MG63 (cell line): ENCODE results near the gene UVSSA. TPM values are rescaled to one million over a fixed set of nuclear protein-coding genes. Genes with fewer than 3 reads are reported as not detected.
A peak's percentile ranks its signal among the peaks of the same experiment; 100 is the strongest.

Source experiments
- DNase-seq: peaks from one replicate; pipeline ENCODE4 v3.0.0-alpha.2; 2020
- H3K27me3 ChIP-seq: fragments of 250-450 bp; sonication (Bioruptor Pico); 2 replicates; pipeline ENCODE4 v1.5.1; 2020; ENCODE audit warnings: mild to moderate bottlenecking, moderate library complexity
- H3K36me3 ChIP-seq: fragments of 250-450 bp; sonication (Bioruptor Pico); 2 replicates; pipeline ENCODE4 v1.5.1; 2020; ENCODE audit warnings: mild to moderate bottlenecking, moderate library complexity
- H3K4me3 ChIP-seq: fragments of 250-450 bp; sonication (Bioruptor Pico); 2 replicates; pipeline ENCODE4 v1.5.1; 2020; ENCODE audit warnings: mild to moderate bottlenecking, moderate library complexity
- H3K9me3 ChIP-seq: fragments of 250-450 bp; sonication (Bioruptor Pico); 2 replicates; pipeline ENCODE4 v1.5.1; 2020; ENCODE audit warnings: mild to moderate bottlenecking, moderate library complexity
- total RNA-seq: library from RNA; depleted of rRNA; stranded (reverse); fragments of >200 nt; shearing (Covaris generic); gene quantifications from 2 replicates; pipeline ENCODE4 v1.2.3, GENCODE V29; 2014; ENCODE audit warnings: low replicate concordance

UVSSA gene
- total RNA-seq, 1 experiment from 2014 or later: 1.2 TPM

DNA sequence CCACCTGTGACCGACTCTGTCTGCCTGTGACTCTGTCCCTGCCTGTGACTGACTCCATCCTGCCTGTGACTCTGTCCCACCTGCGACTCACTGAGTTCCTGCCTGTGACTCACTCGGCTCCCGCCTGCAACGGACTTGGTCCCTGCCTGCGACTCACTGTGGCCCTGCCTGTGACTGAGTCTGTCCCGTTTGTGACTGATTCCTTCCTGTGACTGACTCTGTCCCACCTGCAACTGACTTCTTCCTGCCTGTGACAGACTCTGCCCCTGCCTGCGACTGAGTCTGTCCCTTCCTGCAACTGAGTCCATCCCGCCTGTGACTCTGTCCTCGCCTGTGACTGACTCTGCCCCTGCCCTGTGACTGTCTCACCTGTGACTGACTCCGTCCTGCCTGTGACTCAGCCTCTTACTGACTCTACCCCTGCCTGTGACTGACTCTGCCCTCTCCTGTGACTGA lies 9.6 kb upstream of the UVSSA start:
- Histone ChIP-seq H3K27me3 (no peaks in the 10 kb centered on the region), H3K36me3 (peaks cover 31% of the 10 kb centered on the region), H3K4me3 (no peak overlapping the region), H3K9me3 (no peaks in the 10 kb centered on the region)
- DNase-seq: no peak

DNA sequence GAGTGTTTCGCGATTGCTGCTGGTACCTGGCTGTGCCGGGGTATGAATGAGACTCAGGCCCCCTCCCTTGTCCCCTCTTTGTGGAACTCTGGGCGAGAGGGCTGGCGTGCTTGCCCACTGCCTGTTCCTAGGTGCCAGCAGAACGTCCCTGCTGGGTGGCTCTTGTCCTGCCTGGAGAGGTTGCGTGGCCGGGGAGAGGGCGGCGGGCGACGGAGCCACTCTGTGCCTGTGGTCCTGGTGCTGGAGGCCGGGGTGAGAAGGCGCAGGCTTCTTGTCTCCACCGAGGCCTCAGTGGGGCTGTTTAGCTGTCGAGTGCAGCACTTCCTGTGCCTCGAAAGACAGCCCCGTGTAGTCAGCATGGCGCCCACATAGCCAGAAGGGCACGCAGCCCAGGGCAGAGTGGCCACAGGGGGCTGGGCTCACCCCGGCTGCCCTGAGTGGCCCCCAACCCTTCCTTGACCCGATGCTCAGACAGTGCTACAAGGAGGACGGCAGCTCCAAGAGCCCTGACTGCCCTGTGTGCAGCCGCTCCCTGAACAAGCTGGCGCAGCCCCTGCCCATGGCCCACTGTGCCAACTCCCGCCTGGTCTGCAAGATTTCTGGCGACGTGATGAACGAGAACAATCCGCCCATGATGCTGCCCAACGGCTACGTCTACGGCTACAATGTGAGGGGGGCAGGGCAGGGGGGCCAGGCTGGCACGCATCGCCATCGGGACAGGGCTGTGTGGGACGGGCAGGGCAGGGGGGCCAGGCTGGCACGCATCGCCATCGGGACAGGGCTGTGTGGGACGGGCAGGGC lies 8.9 kb upstream of the UVSSA start:
- peaks cover 31% of the 10 kb centered on the region for H3K36me3 ChIP-seq
- H3K9me3 ChIP-seq: no peaks in the 10 kb centered on the region
- DNase-seq: no peak
- H3K27me3 ChIP-seq: no peaks in the 10 kb centered on the region
- no peak overlapping the region for H3K4me3 ChIP-seq

DNA sequence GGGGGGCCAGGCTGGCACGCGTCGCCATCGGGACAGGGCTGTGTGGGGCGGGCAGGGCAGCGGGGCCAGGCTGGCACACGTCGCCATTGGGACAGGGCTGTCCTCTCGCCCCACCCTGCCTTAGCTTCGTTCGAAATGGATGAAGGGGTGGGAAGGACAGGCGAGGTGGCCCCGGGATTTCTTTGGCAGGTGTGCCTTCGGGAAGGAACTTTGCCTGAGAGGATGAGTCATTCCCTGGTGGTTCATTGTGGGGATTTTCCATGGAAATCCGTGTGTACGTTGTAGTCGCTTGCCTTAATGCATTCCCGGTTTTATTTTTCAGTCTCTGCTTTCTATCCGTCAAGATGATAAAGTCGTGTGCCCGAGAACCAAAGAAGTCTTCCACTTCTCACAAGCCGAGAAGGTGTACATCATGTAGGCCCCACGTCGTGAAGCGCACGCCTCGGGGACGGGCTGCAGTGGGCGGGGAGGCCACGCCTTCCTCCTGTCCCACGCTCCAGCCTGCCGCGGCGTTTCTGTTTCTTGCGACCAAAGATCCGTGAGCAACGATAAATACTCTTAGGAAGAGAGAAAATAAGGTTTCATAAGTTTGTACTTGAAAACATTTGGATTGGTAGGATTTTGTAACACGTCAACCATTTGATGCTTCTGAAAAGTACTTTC lies 8.1 kb upstream of the UVSSA start:
- Histone ChIP-seq H3K27me3 (no peaks in the 10 kb centered on the region), H3K4me3 (no peak overlapping the region), H3K36me3 (peaks cover 31% of the 10 kb centered on the region), H3K9me3 (no peaks in the 10 kb centered on the region)
- no peak for DNase-seq

DNA sequence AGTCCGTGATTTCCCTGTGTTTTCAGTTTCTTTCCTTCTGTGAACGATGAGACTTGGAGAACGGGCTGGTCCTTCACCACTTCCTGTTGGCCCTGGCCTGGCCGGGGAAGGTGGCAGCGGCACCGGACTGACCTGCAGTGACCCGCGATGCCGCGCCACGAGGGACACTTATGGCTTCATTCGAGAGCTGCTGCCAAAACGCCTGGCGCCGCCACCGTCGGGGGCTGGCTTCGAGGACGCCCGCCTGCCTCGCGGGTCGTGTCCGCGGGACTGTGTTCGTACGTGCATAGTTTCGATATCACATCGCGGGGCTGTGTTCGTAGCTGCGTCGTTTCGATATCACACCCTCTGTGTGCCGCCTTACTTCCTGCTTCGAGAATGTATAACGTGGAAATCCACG lies 7.5 kb upstream of the UVSSA start:
- peaks cover 28% of the 10 kb centered on the region for H3K36me3 ChIP-seq
- H3K4me3 ChIP-seq: no peak overlapping the region
- no peaks in the 10 kb centered on the region for H3K9me3 ChIP-seq

DNA sequence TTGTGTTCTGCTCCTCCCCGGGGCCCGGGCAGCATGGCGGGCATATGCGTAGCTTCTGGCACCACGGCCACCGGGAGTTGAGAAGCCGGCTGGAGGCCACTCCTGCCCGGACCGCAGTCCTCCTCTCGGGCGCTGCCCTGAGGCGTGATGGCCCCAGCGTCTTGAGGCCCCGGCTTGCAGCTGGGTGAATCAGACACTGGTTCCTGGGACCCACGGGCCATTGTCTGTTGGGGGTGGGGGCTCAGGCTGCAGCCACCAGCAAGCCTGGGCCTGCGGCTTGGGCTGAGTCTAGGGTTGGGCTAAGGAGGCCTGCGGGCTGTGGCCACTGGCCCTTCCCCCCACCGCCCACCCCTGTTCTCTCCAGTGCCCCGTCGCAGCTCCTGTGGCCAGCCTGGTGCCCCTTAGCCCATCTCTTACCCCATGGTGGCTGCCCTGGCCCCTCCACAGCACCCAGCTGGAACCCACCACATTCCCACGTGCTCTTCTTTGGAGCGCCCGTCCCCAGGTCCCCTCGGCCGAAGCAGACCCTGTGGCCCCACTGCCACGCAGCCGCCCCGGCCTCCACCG lies 6.7 kb upstream of the UVSSA start:
- Histone ChIP-seq H3K9me3 (no peaks in the 10 kb centered on the region), H3K36me3 (peaks cover 26% of the 10 kb centered on the region), H3K27me3 (no peaks in the 10 kb centered on the region), H3K4me3 (no peak overlapping the region)
- no peak for DNase-seq

More for the DNA sequence above, 7.5 kb upstream of the UVSSA start:
- no peak for DNase-seq
- no peaks in the 10 kb centered on the region for H3K27me3 ChIP-seq

DNA sequence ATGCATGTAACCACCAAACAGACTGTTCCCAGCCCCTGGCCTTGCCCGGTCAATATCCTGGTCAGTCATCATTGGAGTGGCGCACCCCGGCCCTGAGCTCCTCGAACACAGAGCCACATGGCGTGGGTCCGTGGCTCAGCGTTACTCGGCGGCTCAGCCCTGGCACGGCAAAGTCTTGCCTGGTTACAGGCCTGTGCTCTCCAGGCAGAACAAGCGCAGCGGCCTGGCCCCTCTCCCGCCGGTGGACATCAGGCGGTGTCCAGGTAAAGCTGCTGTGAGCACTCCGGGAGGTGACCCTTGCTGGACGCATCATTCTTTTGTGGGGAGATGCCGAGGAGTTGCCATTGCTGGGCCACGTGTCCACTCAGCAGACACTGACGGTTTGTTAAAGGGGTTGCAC lies 6.1 kb upstream of the UVSSA start:
- Histone ChIP-seq H3K27me3 (no peaks in the 10 kb centered on the region), H3K9me3 (no peaks in the 10 kb centered on the region), H3K4me3 (no peak overlapping the region), H3K36me3 (peaks cover 26% of the 10 kb centered on the region)
- no peak for DNase-seq

DNA sequence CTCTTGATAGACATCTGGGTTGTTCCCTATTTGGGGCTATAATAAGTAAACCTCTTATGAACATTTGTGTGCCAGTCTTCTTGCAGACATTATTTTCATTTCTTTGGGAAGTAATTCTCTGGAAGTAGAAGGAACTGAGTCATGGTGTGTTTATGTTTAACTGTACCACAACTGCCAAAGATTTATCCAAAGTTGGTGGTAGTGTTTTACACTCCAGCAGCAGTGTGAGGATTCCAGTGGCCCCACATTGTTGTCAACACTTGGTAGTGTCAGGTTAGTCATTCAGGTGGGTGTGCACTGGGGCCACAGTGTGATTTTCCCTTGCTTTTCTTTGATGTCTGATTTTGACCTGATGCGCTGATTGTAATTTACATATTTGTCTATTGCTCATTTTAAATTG lies 5.0 kb upstream of the UVSSA start:
- Histone ChIP-seq H3K4me3 (no peak overlapping the region), H3K9me3 (no peaks in the 10 kb centered on the region), H3K27me3 (no peaks in the 10 kb centered on the region), H3K36me3 (peaks cover 24% of the 10 kb centered on the region)
- no peak for DNase-seq

DNA sequence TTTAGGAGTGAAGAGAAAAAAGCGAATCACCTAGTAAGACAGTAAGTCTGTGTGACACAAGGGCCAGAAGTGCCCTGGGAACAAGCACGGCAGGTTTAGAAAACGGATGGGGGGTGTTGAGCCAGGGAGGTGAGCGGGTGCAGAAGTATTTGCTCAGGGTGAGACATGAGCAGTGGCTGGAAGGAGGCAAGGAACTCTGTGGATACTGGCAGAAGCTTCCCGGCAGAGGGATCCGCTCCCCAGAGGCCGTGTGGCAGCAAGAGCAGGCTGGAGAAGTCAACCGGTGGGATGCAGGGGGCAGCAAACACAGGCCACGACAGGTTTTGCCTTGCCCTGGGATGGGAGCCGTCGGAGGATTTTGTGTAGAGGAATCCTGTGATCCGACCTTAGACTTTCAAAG lies 2.3 kb upstream of the UVSSA start:
- H3K27me3 ChIP-seq: no peaks in the 10 kb centered on the region
- H3K9me3 ChIP-seq: no peaks in the 10 kb centered on the region
- H3K36me3 ChIP-seq: peaks cover 14% of the 10 kb centered on the region
- no peak for DNase-seq
- no peak overlapping the region for H3K4me3 ChIP-seq

DNA sequence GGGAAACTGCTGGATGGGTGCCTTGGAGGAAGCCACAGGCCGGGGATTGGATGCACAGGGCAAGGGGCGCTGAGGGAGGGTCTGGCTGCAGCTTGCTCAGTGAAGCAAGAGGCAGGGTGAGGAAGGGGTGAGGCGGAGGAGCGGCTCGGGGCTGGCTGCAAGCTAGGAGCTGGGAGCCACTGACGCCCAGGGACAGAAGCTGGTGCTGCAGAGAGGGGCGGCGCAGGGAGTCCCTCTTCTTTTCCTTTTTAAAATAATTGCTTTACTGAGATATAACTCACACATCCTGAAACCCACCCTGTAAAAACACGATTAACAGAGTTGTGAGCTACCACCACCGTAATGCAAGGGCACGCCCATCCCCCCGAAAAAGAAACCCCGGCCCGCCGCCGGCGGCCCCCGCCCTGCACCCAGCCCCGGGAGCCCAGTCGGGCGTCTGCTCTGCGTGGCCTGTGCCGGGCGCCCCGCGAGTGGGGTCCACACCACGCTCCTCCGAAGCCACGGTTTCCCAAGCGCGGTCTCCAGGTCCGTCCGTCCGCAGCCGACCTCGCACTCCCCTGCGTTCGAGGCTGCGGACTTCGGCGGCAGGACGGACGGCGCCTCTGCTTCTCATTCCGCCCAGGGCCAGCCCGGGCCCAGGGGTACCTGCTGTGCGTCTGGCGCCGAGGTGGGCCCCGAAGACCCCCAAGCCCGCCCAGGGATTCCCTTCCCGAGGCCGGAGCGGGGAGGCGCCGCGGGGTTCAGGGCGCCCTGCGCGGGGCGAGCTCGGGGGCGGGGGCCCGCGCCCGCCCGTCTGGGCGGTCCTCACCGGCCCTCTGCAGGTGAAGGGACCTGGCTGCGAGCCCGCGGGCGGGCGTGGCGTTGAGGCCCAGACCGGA lies 866 bp upstream of the UVSSA start:
- no peaks in the 10 kb centered on the region for H3K27me3 ChIP-seq
- peak; percentile 39 for DNase-seq
- H3K9me3 ChIP-seq: no peaks in the 10 kb centered on the region
- H3K36me3 ChIP-seq: peaks cover 5% of the 10 kb centered on the region
- H3K4me3 ChIP-seq: peak overlapping the region; percentile 70

DNA sequence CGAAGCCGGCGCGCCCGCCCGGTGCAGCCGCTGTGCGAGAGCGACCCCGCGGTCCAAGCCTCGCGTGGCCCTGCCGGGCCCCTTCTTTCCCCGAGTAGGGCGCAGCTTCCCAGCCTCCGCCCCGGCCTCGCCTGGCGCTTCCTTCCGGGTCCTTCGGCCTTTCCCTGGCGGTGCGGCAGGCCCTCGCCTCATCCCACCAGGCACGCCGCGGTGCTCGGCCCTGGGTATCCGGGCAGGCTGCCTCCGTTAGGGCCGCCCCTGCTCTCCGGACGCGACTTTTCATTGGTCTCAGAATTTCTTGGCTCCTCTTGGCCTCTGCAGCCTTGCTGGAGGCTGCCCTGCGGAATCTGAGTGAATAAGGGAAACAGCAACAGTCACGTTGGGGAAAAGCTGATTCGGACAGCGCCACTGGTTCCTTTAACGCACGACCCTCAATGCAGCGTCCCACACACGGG lies 429 bp downstream of the UVSSA start:
- no peaks in the 10 kb centered on the region for H3K36me3 ChIP-seq
- DNase-seq: peak; percentile 73
- no peaks in the 10 kb centered on the region for H3K9me3 ChIP-seq
- H3K27me3 ChIP-seq: no peaks in the 10 kb centered on the region
- peak overlapping the region; percentile 63 for H3K4me3 ChIP-seq

DNA sequence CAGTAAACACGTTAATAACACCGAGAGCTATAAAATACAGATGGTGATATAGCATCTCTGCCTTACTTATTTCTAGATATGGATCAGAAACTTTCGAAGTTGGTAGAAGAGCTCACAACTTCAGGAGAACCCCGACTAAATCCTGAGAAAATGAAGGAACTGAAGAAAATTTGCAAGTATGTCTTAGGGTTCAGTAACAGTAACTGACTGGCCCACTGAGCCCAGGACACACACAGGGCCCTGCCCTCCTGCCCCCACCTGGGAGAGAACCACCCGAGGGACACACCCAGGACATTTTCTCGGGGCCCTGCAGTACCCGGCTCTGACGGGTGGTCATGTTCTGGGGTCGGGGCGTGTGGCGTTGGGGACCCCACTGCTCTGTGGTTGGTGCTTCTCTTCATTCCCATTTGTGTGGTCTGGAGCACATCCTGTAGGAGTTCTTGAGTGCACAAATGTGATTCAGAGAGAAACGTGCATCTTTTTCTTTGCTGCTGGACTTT lies 1.1 kb downstream of the UVSSA start:
- no peaks in the 10 kb centered on the region for H3K36me3 ChIP-seq
- DNase-seq: no peak
- peak overlapping the region; percentile 63 for H3K4me3 ChIP-seq
- no peaks in the 10 kb centered on the region for H3K9me3 ChIP-seq
- no peaks in the 10 kb centered on the region for H3K27me3 ChIP-seq

DNA sequence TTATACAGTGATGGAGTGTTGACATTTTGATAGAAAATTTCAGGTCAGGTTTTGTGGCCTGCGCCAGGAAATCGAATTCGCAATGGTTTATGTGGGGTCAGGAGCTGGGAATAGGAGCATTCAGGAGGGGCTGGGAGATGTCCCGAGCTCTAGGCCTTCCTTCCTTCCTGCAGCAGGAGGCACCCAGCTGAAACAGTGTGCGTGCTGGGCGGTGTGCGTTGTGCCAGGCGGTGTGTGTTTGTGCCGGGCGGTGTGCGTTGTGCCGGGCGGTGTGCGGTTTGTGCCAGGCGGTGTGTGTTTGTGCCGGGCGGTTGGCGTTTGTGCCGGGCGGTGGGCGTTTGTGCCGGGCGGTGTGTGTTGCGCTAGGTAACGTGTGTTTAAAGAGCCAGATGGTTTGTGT lies 1.7 kb downstream of the UVSSA start:
- no peak for DNase-seq

DNA sequence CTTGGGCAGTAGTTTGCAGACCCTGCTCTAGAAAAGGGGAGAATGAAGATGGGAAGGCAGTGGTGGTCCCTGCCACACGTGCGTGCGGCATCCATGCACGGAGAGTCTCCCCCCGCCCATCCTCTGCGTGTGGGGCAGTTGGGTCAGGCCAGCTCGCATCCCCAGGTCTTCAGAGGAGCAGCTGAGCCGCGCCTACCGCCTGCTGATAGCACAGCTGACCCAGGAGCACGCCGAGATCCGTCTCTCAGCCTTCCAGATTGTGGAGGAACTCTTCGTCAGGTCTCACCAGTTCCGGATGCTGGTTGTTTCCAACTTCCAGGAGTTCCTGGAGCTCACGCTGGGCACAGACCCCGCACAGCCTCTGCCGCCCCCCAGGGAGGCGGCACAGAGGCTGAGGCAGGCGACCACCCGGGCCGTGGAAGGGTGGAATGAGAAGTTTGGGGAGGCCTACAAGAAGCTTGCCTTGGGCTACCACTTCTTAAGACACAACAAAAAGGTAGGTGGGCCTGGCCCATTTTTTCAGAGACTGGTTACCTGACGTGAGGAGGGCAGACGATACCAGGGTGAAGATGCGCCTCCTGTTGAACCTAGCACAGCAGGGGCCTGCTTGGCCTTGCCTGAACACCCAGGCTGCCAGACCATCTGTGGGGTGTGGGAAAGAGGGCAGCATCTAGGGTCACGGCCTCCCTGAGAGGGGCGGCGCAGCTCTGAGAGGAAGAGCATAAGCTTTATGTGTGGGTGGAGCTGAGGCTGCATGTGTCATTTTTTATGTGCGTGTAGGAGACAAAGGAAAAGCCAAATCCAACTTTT lies 2.6 kb downstream of the UVSSA start:
- Histone ChIP-seq H3K27me3 (no peaks in the 10 kb centered on the region), H3K9me3 (no peaks in the 10 kb centered on the region), H3K36me3 (no peaks in the 10 kb centered on the region), H3K4me3 (no peak overlapping the region)
- DNase-seq: no peak

More for the DNA sequence above, 1.7 kb downstream of the UVSSA start:
- no peaks in the 10 kb centered on the region for H3K27me3 ChIP-seq
- no peaks in the 10 kb centered on the region for H3K9me3 ChIP-seq
- no peak overlapping the region for H3K4me3 ChIP-seq
- H3K36me3 ChIP-seq: no peaks in the 10 kb centered on the region

DNA sequence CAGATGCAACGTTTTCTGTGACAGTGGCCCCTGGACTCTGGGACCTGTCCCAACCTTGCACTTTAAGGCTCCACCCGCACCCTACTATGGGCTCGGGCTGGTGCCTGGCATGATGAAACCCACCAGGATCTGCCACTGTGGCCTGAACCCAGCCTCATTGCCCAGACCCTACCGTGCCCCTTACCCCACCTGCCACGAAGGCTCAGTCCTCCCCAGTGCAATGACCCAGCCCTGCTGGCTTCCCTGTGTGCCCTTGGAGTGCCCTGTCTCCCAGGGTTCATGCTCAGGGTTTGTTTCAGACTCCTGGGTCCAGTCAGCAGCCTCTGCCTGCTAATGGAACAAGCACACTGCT lies 3.1 kb downstream of the UVSSA start:
- Histone ChIP-seq H3K27me3 (no peaks in the 10 kb centered on the region), H3K9me3 (no peaks in the 10 kb centered on the region), H3K36me3 (no peaks in the 10 kb centered on the region), H3K4me3 (no peak overlapping the region)
- DNase-seq: no peak

DNA sequence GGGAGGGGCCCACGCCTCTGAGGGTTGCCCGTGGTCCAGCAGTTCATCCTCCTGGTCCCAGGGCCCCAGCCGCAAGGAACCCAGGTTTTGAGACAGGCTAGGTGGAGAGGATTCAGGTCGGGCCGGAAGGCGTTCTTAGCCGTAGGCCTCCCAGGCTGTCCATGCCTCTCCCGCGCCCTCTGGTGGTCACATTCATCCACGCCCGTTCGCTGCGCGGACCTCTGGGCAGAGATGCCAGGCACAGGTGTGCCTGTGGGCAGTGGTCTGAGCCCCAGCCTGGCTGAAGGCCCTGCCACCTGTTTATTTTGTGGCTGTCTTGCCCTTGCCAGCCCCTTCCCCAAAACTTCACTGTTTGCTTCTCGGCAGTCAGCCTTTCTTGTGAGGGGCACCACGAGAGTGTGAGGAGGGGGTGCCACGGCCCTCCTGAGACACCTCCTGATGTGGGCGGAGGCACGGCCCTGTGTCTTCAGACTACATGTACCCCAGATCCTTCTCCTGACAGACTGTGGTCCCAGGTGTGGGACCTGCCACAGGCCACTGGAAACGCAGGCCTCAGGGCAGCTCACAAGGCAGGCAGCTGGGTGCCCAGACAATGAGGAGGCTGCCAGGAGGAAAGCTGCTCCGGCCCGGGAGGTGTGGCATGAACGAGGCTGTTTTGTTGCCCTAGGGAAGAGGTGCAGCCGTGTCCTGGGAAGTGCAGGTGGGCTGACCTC lies 5.0 kb downstream of the UVSSA start:
- H3K4me3 ChIP-seq: no peak overlapping the region
- H3K9me3 ChIP-seq: no peaks in the 10 kb centered on the region
- DNase-seq: peak; percentile 62
- no peaks in the 10 kb centered on the region for H3K27me3 ChIP-seq
- no peaks in the 10 kb centered on the region for H3K36me3 ChIP-seq
